NCI-H1694 treated with DMSO at 0.1 percent for 48 hours (cell line): Measurements from ENCODE around the gene ASPG.

Experiments
- DNase-seq: peaks from one replicate; lab custom pipeline; 2025; lab: John Stamatoyannopoulos, UW

ASPG gene

DNA sequence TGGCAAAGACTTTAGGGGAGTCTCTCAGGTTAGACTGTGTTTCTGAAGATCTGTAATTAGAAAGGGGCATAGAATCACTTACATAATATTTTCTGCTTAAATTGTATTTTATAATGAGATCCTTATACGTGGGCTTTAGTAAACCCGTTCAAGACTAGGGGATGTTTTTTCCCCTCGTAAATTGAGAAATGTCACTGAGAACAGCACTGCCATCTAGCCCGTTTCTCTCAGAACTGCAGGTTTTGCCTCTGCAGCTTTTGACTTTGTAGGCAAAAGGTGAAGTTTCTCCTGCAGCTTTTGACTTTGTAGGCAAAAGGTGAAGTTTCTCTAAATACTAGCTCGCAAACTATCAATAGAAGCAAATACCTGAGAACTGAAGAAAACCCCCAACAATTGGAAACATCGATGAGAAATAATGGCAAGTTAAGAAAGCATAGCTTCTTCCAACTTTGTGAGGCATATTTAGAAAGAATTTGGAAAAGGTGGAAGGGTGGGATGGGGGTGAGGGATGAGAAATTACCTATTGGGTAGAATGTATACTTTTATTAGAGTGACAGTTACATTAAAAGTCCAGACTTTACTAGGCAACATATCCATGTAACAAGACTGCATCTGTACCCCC is 9.9 kb upstream of the ASPG start:
- DNase-seq: peak; percentile 72

DNA sequence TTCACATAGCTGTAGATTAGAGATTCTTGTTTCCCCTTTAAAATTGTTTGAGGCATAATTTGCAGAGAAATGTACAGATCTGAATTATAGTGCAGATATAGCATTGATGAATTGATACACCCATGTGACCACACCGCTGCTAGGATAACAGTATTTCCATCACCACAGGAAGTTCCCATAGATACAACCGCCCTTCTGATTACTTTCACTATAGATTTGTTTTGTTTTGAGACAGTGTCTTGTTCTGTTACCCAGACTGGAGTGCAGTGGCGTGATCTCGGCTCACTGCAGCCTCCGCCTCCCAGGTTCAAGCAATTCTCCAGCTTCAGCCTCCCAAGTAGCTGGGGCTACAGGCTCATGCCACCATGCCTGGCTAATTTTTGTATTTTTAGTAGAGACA is 8.8 kb upstream of the ASPG start:
- no peak for DNase-seq

DNA sequence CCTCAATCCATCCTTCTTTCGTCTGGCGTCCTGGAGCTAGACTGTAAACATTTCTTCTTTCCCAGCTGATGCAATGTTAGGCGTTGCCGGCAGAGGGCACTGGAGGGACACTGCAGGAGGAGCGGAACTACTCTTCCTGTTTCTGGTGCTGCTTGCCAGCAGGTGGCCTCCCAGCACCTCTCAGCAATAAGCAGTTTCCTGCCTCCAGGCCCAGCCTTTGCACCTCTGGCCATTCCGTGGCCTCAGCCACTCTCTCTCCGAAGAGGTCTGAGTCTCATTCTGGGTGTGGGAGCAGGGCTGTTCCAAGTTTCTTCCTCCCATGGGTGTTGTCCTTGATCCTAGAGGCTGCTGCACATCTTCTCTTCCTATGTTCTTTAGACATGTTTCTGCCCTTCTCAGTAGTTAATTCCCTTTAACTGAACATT is 7.5 kb upstream of the ASPG start:
- DNase-seq: peak; percentile 98

- no peak for DNase-seq
Observed at GRCh38 chr14:104080376-104081260, 4.9 kb upstream of the ASPG start.

GRCh38 chr14:104081261-104081835 is 4.2 kb upstream of the ASPG start:
- no peak for DNase-seq

GRCh38 chr14:104081951-104082464 is 3.5 kb upstream of the ASPG start:
- no peak for DNase-seq

GRCh38 chr14:104082807-104083206 is 2.7 kb upstream of the ASPG start:
- no peak for DNase-seq

GRCh38 chr14:104084251-104085002 is 1.1 kb upstream of the ASPG start:
- DNase-seq: no peak

DNA sequence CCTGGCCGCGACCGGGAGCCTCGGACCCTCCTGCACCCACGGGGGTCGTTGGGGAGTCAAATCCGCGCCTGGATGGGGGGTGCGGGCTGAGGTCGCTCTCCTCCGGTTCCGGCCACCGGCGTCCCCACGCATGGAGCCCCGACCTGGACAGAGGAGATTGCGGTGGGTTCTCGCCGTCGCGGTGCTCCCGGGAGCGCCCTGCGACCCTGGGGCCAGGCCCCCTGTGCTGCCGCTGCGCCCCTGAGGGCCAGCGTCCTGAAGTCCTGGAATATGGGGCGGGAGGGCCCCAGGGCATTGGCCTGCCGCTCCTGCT is 345 bp downstream of the ASPG start:
- no peak for DNase-seq

- DNase-seq: no peak
Observed at GRCh38 chr14:104086210-104086660, 735 bp downstream of the ASPG start.

- no peak for DNase-seq
Observed at GRCh38 chr14:104086661-104087461, 1.4 kb downstream of the ASPG start.

- no peak for DNase-seq
Observed at GRCh38 chr14:104087505-104087904, 2.0 kb downstream of the ASPG start.

DNA sequence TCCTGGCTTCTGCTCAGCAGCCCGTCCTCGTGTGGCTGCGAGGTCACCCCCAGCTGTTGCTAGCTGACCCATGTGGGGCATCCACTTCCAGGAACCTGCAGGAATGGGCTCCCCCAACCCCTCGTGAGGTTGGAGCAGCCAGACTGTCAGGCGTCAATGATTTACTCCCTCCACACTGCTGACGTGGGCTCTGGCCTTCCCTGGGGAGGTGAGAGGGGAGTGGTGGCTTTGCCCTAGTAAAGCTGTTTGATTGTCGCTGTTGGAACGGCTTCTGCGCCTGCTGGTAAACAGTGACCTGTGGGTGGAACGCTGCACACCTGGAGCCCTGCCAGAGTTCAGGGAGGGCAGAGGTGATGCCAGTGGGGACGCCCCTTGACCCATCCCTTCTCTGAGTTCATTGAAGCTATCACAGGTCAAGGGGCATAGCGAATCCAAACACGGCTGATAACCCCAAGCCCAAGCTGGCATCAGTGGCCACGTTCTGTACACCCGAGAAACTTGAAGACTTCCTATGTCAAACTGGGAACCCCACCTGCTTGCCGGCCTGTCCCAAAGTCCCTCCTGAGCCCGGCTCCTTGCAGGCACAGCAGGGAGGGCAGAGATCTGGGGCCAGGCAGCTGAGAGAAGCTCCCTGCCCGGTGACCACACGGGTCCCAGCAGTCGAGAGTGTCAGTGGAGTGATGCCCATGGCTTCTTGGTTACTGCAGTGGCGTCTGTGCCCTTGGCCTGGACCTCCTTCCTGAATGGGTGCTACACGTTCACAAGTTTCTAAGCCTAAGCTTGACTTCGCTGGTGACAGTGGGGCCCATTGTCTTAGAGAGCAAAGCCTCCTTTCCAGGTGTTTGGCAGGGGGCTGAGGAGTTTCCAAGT is 2.7 kb downstream of the ASPG start:
- no peak for DNase-seq

GRCh38 chr14:104090071-104090748 is 4.7 kb downstream of the ASPG start:
- DNase-seq: no peak

- DNase-seq: peak; percentile 55
Observed at GRCh38 chr14:104091061-104091926, 5.8 kb downstream of the ASPG start.

- DNase-seq: no peak
Observed at GRCh38 chr14:104091927-104092771, 6.6 kb downstream of the ASPG start.

DNA sequence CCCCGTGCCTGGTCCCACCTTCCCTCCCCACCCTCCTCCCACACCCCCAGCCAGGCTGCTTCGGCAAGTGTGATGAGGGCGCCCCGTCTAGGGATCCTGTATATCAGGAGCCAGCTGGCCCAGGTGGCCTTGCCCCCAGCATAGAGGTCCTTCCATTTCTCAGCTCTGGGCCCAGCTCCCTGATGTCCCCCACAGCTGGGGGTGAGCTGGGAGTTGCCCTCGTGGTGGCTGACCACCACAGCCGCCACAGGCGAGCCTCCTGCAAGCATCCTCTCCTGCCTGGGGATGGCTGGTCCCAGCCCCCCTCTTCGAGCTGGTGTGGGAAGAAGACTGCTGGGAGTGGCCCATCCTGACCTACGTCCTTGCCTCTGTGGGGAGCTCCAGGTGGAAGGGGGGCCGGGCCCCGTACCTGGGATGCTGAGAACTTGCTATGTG is 7.4 kb downstream of the ASPG start:
- no peak for DNase-seq
